SW 1271 (cell line): ENCODE results near the gene TBC1D9B.
"Not testable (repeated sequence)": the region's sequence is repeated elsewhere in the genome, so short reads cannot be mapped to it uniquely, and the experiment has no call there.

Experiments used
- DNase-seq, 2 experiments: peaks; one replicate each; lab custom pipeline; 2025; lab: John Stamatoyannopoulos, UW

The TBC1D9B gene

DNA sequence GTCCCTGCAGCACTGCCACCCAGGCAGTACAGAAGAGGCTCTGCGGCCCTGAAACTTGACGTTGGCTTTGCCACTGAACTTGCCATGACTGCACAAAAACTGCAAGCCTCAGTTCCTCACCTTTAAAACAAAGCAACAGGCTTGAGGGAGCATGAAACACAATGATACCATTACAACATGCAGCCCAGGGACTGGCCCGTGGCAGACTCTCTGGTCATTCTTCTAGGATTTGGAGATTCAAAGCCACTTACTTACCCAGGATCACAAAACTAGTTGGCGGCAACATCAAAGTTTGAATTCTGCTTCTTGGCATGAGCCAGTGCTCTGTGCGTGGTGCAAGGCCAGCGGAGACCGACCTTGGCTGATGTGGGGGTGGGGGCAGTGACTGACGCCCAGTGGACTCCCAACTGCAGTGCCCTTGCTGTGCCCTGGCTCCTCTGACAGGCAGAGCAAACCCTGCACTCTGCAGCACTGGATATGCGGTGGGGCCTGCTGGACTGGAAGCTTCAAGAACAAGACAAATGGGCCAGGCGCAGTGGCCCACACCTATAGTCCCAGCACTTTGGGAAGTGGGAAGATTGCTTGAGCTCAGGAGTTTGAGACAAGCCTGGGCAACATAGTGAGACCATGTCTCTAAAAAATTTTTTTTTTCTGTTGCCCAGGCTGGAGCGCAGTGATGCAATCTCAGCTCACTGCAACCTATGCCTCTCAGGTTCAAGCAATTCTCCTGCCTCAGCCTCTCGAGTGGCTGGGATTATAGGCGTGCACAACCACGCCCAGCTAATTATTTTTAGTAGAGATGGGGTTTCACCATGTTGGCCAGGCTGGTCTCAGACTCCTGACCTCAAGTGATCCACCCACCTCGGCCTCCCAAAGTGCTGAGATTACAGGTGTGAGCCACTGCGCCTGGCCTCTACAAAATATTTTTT lies 68.1 kb downstream of the TBC1D9B start:
- DNase-seq: no peak

GRCh38 chr5:179837076-179838011 lies 70.4 kb downstream of the TBC1D9B start:
- DNase-seq: no peak

DNA sequence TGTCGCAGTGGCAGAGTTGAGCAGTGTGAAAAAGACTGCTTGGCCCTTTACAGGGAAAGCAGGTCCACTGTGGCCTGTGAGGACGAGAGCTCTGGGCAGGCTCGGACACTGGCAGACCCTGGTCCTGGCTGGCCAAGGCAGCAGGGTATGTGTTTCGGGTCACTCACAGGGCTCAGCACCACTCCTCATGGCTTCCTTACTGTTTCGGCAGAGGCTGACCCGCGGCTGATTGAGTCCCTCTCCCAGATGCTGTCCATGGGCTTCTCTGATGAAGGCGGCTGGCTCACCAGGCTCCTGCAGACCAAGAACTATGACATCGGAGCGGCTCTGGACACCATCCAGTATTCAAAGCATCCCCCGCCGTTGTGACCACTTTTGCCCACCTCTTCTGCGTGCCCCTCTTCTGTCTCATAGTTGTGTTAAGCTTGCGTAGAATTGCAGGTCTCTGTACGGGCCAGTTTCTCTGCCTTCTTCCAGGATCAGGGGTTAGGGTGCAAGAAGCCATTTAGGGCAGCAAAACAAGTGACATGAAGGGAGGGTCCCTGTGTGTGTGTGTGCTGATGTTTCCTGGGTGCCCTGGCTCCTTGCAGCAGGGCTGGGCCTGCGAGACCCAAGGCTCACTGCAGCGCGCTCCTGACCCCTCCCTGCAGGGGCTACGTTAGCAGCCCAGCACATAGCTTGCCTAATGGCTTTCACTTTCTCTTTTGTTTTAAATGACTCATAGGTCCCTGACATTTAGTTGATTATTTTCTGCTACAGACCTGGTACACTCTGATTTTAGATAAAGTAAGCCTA lies 71.3 kb downstream of the TBC1D9B start:
- peak in 1 of 2 experiments; percentile 26 for DNase-seq

GRCh38 chr5:179834871-179835270 lies 72.8 kb downstream of the TBC1D9B start:
- DNase-seq: not testable (repeated sequence)

DNA sequence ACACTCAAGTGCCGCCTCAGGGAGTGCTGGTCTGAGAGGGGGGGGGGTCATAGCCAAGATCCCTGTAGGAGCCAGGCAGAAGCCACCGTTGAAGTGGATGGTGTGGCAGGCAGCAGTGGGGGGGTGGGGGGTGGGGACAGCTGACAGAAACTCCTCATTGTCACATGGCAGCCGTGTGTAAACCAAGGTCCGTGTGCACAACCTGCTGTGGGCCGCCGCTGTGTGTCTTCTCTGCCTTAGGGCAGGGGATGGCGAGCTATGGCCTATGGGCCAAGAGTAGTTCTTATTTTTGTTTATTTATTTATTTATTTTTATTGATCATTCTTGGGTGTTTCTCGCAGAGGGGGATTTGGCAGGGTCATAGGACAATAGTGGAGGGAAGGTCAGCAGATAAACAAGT lies 73.6 kb downstream of the TBC1D9B start:
- DNase-seq: no peak

GRCh38 chr5:179833709-179834070 lies 74.0 kb downstream of the TBC1D9B start:
- no peak for DNase-seq

DNA sequence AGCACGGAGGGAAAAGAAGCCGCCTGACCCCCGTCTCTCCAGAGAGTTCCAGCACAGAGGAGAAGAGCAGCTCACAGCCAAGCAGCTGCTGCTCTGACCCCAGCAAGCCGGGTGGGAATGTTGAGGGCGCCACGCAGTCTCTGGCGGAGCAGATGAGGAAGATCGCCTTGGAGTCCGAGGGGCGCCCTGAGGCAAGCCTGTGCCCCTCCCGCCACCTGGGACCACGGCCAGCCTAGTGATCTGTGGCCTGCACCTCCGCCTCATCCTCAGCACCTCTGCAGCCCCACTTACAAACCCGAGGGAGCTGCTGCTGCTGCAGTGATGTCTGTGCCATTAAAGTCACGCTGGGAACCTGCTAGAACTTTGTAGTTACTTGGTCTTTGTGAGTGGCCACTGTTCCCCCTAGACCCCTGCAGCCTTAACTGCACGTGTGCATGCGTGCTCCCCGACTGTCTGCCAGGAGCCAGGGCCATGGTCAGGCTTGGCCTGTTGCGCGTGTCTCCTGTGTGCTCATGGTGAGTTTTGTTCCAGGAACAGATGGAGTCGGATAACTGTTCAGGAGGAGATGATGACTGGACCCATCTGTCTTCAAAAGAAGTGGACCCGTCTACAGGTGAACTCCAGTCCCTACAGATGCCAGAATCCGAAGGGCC lies 74.5 kb downstream of the TBC1D9B start:
- no peak for DNase-seq

DNA sequence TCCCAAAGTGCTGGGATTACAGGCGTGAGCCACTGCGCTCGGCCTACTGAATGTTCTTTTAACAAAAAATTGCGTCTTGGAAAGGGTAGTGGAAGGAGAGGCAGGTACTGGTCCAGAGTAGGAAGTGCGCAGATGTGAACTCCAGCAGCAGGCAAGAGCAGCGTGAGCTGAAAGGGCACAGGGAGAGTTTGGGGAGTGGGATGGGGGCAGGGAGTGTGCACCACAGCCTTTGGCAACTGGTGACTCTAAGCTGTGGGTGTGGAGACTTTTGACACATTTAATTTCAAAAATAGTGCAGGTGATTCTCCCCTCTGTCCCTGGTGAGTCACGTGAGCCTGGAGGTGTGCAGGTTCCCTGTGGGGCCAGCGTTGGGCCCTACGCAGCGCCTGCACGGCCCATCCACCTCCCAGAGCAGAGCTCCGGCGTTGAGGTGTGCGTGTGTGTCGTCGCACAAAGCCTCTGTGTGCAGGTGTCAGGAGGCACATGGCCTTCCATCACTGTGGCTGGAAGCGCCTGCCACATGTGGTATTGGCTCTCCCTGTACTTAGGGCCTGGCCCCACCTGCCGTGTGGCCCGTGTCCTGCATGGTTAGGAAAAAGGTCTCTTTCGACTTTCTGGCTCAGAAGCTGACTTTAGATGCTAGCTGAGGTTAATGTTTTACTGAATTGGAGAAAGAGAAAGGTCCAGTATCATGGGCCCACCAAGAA lies 75.5 kb downstream of the TBC1D9B start:
- no peak for DNase-seq

DNA sequence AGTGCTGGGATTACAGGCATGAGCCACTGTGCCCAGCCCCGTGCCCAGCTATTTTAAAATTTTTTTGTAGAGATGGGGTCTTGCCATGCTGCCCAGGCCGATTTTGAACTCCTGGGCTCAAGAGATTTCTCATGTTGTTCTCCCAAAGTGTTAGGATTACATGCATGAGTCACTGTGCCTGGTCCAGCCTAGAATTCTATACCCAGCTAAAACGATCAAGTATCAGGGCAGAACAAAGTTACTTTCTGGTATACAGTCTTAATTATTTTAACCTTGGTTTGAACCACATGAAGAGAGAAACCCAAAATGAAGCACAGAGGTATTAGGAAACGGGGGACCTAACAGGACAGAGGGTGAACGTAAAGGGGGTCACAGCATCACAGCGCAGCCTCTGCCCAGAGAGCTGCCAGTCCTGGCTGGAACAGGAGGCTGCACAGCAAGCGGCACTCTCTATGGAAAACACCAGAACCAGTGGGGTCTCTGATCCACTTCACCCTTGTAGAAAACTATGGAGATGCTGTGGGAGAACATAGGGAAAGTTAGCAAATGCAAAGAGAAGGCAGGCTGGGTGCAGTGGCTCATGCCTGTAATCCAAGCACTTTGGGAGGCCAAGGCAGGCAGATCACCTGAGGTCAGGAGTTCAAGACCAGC lies 76.8 kb downstream of the TBC1D9B start:
- DNase-seq: no peak

DNA sequence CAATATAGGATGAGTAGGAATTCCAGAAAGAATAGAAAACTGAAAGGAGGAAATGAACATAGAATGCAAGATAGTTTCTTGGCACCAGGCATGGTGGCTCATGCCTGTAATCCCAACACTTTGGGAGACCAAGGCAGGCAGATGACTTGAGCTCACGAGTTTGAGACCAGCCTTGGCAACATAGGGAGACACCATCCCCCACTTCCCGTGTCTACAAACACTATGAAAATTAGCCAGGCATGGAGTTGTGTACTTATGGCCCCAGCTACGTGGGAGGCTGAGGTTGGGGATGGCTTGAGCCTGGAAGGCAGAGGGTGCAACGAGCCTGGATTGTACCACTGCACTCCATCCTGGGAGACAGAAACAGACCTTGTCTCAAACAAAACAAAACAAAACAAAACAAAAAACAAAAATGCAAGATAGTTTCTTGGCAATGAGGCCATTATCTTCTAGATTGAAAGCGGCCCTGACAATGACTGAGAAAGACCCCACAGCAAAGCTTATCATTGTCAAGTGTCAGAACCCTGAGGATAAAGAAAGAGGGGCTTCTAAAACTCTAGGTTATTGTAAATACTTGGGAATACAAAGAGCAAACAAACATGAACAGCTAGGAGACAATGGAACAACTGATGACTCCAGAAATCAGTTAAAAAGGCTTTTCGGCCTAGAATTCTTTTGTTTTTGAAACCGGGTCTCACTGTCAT lies 77.8 kb downstream of the TBC1D9B start:
- no peak for DNase-seq

DNA sequence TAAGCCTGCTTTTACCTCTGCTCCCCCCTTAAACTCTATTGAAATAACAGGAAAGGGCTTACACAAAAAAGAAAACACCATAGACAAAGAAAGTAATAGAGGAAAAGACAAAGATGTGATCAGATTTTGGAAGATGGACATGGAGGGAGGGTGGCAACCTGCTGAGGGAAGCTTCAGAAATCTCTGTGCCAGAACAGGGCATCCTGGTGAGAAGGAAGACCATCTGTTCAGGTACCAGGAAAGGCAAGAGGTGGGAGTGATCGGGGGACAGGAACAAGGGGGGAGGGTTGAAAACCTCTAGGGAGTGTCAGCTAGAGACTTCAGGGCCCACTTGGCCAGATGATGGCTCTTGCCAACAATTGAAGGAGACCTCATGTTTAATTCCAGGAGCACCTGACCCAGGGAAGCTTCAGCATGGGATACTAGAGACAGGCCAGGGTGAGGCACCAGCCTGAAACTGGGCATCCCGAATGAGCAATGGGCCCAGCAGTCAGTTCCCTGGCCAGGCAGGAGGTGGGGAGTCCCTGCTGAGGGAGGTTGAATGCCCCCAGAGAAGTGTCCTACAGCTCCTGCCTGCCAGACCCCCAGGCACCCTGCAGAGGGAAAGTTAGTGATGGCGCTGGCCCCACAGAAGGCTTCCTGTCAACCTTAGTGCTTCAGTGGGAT lies 78.8 kb downstream of the TBC1D9B start:
- DNase-seq: no peak

GRCh38 chr5:179827680-179828079 lies 80.0 kb downstream of the TBC1D9B start:
- peak; percentile 25 to 47 for DNase-seq

- DNase-seq: peak in 1 of 2 experiments; percentile 27
Measured at GRCh38 chr5:179825655-179826182, 82.0 kb downstream of the TBC1D9B start.

DNA sequence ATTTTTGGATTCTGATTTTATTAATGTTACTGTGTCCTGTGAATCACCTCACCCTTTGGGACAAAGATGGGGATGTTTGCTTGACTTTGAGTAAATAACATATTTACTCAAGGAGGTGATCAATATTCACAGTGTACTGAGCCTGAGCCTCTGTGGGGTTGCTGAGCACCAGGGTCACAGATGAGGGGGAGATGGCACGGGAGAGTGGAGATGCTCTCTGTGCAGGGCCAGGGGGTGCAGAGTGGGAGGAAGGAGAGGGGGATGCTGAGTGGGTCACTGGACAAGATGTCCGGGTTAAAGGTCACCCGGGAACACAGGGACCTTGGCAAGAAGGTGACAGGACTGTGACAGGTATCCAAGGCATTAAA lies 83.0 kb downstream of the TBC1D9B start:
- DNase-seq: no peak

GRCh38 chr5:179823937-179824744 lies 83.6 kb downstream of the TBC1D9B start:
- no peak for DNase-seq

DNA sequence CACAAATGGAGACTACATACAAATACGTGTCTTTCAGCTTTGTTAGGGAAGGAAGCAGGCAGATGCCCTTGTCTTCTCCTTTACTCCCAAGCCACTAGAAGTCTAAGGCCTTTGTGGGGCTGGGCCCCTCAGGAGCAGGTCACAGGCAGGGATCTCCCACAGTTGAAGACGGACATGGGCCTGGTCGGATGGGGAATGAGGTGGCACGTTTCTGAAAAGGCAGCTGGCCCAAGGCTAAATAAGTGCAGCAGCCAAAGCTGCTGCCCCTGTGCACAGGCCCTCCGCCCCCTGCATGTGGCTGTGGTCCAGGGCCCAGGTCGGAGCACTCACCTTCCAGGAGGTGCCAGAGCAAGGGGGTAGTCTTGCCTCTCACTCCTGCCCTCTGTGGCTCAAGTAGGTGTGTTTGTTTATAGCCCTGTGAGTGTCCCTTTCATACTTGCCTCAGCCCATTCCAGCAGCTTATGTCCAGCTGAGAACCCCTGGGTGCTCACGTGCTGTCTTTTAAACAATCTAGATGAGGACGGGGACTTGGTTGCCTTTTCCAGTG lies 85.2 kb downstream of the TBC1D9B start:
- no peak for DNase-seq

GRCh38 chr5:179822059-179822432 lies 85.7 kb downstream of the TBC1D9B start:
- DNase-seq: no peak
